Fibroblast of the aortic adventitia (primary cell): ENCODE results near the gene UCKL1. TPM values are rescaled to one million over a fixed set of nuclear protein-coding genes. Genes with fewer than 3 reads are reported as not detected.
A peak's percentile ranks its signal among the peaks of the same experiment; 100 is the strongest.

Source experiments
- DNase-seq: peaks from one replicate; pipeline ENCODE4 v3.0.0-alpha.2; 2010; ENCODE audit warnings: low read depth
- H3K4me3 ChIP-seq: 2 replicates; pipeline ENCODE4 v1.5.1; 2011; ENCODE audit warnings: low read depth, mild to moderate bottlenecking, control low read depth, low read length, moderate library complexity
- total RNA-seq: library from RNA; depleted of rRNA; stranded (reverse); fragments of >200 nt; gene quantifications from 2 replicates; pipeline ENCODE4 v1.2.3, GENCODE V29; 2012; ENCODE audit warnings: low replicate concordance
- TF ChIP-seq, protein P1 (sequence below): IDR thresholded peaks from 2 replicates; pipeline ENCODE4 v1.5.1; 2011; ENCODE audit warnings: mild to moderate bottlenecking, low read length, control low read depth, inconsistent platforms; ENCODE audit not compliant: insufficient read depth

UCKL1 gene
- total RNA-seq, 1 donor, result 16.0 TPM

- TF ChIP-seq, protein P1, sequence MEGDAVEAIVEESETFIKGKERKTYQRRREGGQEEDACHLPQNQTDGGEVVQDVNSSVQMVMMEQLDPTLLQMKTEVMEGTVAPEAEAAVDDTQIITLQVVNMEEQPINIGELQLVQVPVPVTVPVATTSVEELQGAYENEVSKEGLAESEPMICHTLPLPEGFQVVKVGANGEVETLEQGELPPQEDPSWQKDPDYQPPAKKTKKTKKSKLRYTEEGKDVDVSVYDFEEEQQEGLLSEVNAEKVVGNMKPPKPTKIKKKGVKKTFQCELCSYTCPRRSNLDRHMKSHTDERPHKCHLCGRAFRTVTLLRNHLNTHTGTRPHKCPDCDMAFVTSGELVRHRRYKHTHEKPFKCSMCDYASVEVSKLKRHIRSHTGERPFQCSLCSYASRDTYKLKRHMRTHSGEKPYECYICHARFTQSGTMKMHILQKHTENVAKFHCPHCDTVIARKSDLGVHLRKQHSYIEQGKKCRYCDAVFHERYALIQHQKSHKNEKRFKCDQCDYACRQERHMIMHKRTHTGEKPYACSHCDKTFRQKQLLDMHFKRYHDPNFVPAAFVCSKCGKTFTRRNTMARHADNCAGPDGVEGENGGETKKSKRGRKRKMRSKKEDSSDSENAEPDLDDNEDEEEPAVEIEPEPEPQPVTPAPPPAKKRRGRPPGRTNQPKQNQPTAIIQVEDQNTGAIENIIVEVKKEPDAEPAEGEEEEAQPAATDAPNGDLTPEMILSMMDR, result peak; percentile 87
- peak within 1 kb of the TSS; percentile 100 for H3K4me3 ChIP-seq
- DNase-seq, result peak; percentile 91
These were observed 24.9 kb upstream of the UCKL1 start, which contains the start of gene PRPF6 for GRCh38 chr20:63980806-63981728. Gene PRPF6, plus strand, starts transcription at chr20:63981132. Its CDS starts 114 bp downstream, at chr20:63981246.

GRCh38 chr20:63980317-63980805 lies 24.1 kb upstream of the UCKL1 start:
- H3K4me3 ChIP-seq, result peak overlapping the region; percentile 100
- DNase-seq, result no peak
- TF ChIP-seq, protein P1, result no peak

DNA sequence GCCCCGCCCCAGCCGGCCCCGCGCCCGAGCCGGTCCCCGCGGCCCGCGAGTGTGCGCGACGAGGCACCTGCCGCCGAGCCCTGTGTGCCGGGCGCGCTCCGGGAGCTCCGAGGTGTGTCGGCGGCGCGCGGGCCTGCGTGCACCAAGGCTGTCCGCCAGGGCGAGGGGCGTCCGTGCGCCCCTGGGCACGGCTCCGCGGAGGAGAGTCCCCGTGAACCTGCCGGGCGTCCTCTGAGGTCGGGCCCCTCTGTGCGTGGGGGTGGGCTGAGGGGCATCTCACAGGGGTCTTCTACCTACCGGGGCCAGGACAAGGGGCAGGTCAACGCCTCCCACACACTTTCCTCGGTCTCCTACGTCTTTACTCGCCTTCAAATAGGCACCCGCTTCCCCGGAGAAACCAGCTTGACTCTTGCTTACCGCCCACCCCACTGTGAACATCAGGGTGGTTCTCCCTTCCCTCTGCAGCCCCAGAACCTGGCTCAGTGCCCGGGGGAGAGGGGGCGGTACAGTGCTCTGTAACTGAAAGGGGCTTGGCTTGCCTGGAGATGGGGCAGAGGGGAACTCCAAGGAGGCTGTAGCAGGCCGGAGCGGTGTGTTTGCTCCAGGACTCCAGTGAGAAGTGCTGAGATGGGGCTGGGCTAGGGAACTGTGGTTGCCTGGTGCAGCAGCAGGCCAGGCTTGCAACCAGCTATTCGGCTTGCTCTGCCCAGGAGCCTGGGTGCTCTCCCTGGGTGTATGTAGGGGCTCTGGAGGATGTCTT lies 23.5 kb upstream of the UCKL1 start, which contains the start of gene SAMD10:
Gene SAMD10, minus strand, starts transcription at position 86 of the 760 bp plus-strand sequence. CDS start 175 bp downstream, outside the sequence.
- TF ChIP-seq, protein P1, result no peak
- peak within 1 kb of the TSS; percentile 100 for H3K4me3 ChIP-seq
- DNase-seq, result no peak

DNA sequence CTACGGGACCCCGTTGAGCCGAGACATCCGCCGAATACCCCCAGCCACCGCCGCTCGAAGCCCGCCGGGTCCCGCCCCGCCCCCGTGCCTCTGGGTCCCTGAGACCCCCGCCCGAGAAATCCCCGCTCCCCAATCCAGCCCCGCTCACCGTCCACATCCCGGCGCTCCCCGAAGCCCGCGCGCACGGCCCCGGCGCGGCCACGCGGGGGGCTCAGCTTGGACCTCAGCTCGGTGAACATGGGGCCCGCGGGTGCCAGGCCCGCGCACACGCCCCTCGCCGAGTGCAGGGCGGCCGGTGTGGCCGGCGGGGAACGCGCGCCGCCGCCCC lies 23.0 kb upstream of the UCKL1 start:
- H3K4me3 ChIP-seq, result peak overlapping the region; percentile 56
- TF ChIP-seq, protein P1, result no peak
- DNase-seq, result no peak

- TF ChIP-seq, protein P1, result no peak
- DNase-seq, result no peak
These were observed 22.4 kb upstream of the UCKL1 start for GRCh38 chr20:63978319-63979228.

DNA sequence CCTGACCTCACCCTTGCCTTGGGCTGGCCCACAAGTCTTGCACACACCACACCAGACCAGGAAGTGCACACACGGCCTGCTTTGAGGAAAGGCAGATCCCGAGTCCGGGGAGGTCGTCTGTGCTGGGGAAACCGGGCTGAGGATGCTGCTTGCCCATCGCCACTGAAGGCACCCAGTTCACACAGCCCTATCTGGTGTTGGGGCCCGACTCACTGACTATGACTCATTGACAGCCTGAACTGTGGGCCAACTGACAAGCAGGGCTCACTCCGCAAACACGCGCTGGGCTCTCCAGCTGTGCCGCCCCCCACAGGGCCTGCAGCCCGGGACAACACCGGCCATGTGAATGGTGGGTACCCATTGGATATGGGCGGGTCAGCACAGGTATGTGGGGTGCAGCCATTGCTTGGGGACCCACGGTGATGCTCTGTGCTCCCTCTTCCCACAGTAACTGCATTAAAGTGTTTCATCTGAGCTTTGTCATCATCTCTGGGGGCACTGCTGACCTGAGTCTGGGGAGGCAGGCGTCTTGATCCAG lies 21.6 kb upstream of the UCKL1 start:
- peak; percentile 51 for DNase-seq
- H3K4me3 ChIP-seq, result no peak overlapping the region
- TF ChIP-seq, protein P1, result no peak

More at GRCh38 chr20:63978319-63979228, 22.4 kb upstream of the UCKL1 start:
- H3K4me3 ChIP-seq, result peak overlapping the region; percentile 56
